ENCODE measurements around the gene RIN3. TPM values are rescaled to one million over a fixed set of nuclear protein-coding genes. Genes with fewer than 3 reads are reported as not detected.

The RIN3 gene, protein sequence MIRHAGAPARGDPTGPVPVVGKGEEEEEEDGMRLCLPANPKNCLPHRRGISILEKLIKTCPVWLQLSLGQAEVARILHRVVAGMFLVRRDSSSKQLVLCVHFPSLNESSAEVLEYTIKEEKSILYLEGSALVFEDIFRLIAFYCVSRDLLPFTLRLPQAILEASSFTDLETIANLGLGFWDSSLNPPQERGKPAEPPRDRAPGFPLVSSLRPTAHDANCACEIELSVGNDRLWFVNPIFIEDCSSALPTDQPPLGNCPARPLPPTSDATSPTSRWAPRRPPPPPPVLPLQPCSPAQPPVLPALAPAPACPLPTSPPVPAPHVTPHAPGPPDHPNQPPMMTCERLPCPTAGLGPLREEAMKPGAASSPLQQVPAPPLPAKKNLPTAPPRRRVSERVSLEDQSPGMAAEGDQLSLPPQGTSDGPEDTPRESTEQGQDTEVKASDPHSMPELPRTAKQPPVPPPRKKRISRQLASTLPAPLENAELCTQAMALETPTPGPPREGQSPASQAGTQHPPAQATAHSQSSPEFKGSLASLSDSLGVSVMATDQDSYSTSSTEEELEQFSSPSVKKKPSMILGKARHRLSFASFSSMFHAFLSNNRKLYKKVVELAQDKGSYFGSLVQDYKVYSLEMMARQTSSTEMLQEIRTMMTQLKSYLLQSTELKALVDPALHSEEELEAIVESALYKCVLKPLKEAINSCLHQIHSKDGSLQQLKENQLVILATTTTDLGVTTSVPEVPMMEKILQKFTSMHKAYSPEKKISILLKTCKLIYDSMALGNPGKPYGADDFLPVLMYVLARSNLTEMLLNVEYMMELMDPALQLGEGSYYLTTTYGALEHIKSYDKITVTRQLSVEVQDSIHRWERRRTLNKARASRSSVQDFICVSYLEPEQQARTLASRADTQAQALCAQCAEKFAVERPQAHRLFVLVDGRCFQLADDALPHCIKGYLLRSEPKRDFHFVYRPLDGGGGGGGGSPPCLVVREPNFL
- not detected in 2 replicates for total RNA-seq (2014; rRNA removed; shearing (Covaris generic))

DNA sequence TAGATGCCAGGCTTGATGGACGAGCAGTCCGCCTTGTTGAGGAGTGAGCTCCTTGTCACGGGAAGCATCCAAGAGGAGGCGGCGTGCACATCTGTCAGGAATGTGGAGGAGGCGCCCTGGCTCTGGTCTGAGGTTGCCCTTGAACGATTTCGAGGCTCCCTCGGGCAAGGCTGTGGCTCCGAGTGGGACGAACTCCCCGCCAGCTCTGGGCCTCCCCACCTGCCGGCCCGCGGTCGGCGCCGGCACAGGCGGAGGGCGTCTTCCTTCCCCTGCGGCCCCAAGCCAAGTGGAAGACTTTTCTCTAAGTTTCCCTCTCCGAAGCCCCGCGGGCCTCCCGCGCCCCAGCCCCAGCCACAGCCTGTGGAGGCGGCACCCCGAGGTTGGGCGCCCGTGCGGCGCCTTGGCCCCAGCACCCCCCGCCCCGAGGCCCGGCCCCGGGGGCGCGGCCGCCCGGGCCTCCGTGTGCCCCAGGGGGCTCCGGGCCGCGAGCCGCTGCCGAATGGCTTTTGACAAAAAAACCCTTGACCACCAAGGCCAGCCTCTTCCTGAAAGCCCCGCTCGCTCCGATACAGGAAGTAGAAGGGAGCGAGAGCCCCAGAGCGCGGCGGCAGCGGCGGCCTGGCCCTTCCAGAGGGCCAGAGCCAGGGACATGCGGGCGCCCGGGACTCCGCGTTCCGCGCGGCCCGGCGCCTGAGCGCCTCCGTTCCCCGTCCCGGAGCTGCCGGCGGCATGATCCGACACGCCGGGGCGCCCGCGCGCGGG, at the start of gene RIN3:
RIN3 (plus strand) TSS at position 578 of the 762 bp plus-strand sequence; CDS start at position 730, 152 bp downstream.
- Histone ChIP-seq H3K9me3 (replicated peaks) (no peaks in the 10 kb centered on the region), H3K27ac (no peak within 1 kb of the TSS), H3K27me3 (no peaks in the 10 kb centered on the region), H3K36me3 (no peaks in the 10 kb centered on the region), H3K4me3 (no peak within 1 kb of the TSS), H3K4me1 (no peaks in the 10 kb centered on the region)
- DNase-seq: no peak

DNA sequence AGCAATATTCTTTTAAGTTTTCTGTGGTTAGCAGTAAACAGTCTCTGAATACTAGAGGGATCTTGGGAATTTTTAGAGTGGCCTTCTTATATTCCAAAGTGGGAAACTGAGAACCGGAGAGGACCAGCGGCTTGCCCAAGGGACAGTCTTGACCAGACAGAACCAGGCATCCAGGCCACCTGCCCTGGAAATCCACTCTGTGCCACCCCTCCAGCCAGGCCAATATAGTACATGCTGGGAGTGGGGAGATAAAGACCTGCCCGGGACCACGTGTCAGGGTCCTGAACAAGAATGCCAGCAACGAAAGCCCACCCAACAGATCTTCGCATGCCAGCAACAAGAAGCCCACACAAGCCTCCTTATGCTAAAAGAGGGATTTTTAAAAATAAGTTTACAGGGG, 49.4 kb upstream of the RIN3 start:
- Histone ChIP-seq H3K4me3 (no peak overlapping the region), H3K27me3 (no peaks in the 10 kb centered on the region), H3K9me3 (replicated peaks) (no peaks in the 10 kb centered on the region), H3K4me1 (no peaks in the 10 kb centered on the region), H3K36me3 (no peaks in the 10 kb centered on the region), H3K27ac (no peak overlapping the region)
- DNase-seq: no peak

DNA sequence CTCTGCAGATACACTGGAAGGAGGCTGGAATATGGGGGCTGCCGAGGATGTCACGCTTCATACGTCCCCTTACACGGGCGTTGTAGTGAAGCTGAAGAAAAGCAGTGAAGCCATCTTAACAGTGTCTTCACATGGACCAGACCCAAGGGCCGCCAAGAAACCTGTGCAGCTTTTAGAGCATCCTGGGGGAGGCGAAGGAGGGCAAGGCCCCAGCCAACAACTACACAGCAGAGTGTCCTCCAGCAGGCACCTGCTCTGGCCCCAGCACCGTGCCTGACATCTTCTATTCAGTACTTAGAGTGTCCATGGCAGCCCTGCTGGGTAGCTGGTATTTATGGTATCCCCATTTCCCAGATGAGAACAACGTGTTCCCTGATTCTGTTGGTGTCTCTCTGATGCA, 48.9 kb upstream of the RIN3 start:
- Histone ChIP-seq H3K4me1 (no peaks in the 10 kb centered on the region), H3K9me3 (replicated peaks) (no peaks in the 10 kb centered on the region), H3K27me3 (no peaks in the 10 kb centered on the region), H3K4me3 (no peak overlapping the region), H3K27ac (no peak overlapping the region), H3K36me3 (no peaks in the 10 kb centered on the region)
- no peak for DNase-seq

DNA sequence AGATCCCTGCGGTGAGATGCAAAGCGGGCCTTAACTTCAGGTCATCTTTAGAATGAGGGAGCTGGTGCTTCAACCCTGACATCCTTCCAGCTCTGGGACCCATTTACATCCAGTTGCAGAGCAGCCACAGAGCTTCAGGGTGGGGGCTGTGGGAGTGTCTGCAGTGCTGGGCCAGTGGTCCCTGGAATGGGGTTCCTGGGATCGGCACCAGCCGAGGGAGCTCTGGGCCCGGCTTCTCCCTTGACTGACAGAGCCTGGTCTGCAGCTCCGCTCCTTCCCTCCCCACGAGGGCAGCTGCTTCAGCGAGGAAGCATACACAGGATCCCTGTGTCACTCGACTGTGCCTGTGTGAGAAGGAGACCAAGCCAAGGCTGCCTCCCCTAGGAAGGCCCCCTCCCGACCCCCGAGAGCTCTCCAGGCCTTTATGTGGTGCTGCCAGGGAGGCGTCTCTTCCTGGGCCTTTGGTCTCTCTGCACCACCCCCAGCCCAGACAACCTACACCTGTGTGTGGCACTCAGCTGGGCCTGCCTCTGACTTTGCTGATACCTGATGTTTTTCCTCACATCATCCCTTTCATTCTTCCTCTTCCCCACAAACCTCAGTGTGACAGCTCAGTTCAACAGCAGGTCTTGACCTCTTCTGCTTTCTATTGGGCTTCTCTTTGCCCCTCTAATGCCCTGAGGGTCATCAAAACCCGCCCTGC, 48.1 kb upstream of the RIN3 start:
- Histone ChIP-seq H3K27ac (no peak overlapping the region), H3K4me3 (no peak overlapping the region), H3K36me3 (no peaks in the 10 kb centered on the region), H3K9me3 (replicated peaks) (no peaks in the 10 kb centered on the region), H3K4me1 (no peaks in the 10 kb centered on the region), H3K27me3 (no peaks in the 10 kb centered on the region)
- DNase-seq: no peak

DNA sequence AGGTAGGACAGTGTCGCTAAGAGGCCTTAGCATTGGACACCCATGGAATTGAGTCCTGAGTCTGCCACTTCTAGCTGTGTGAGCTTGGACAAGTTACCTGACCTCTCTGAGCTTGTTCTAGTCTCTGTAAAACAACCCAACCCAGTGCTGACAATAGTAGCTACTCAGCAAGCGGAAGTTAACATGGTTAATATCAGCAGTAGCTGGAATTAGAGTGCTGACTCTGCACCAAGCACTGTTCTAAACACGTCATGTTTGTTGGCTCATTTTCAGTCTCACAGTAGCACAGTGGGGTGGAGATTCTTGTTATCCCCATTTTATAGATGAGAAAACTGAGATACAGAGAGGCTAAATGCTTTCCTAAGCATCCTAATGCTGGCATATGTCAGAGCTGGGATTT, 47.5 kb upstream of the RIN3 start:
- no peaks in the 10 kb centered on the region for H3K36me3 ChIP-seq
- H3K4me3 ChIP-seq: no peak overlapping the region
- DNase-seq: no peak
- H3K4me1 ChIP-seq: no peaks in the 10 kb centered on the region
- no peaks in the 10 kb centered on the region for H3K27me3 ChIP-seq
- no peak overlapping the region for H3K27ac ChIP-seq
- H3K9me3 ChIP-seq (replicated peaks): no peaks in the 10 kb centered on the region

DNA sequence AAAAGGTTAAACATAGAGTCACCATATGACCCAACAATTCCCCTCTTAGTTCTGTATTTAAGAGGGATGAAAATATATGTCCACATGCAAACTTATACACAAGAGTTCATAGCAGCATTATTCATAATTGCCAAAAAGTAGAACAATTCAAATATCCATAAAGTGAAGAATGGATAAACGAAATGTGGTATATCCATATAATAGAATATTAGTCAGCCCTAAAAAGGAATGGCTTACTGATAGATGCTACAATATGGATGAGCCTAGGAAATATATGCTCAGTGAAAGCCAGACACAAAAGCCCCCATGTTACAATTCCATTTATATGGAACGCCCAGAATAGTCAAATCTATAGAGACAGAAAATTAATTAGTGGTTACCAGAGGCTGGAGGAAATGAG, 44.1 kb upstream of the RIN3 start:
- Histone ChIP-seq H3K36me3 (no peaks in the 10 kb centered on the region), H3K4me1 (no peaks in the 10 kb centered on the region), H3K9me3 (replicated peaks) (no peaks in the 10 kb centered on the region), H3K27ac (no peak overlapping the region), H3K27me3 (no peaks in the 10 kb centered on the region), H3K4me3 (no peak overlapping the region)
- no peak for DNase-seq

DNA sequence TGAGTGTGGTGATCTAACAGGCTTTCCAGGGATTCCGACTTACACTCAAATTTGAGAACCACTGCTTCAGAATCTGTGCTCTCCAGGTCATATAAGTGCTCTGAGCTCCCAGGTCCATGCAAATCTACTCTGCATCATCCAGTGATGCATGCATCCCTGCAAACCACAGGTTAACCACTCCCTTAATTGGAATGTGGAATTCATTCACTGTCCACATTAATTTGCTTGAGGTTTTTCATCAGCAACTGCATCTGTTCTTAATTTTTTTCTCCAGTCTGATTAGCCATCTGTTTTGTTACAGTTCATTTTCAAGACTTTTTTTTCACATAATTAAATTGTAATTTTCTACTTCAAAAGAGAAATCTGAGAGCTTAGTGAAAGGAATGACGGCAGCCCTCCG, 43.4 kb upstream of the RIN3 start:
- Histone ChIP-seq H3K9me3 (replicated peaks) (no peaks in the 10 kb centered on the region), H3K4me1 (no peaks in the 10 kb centered on the region), H3K36me3 (no peaks in the 10 kb centered on the region), H3K4me3 (no peak overlapping the region), H3K27me3 (no peaks in the 10 kb centered on the region), H3K27ac (no peak overlapping the region)
- DNase-seq: no peak

DNA sequence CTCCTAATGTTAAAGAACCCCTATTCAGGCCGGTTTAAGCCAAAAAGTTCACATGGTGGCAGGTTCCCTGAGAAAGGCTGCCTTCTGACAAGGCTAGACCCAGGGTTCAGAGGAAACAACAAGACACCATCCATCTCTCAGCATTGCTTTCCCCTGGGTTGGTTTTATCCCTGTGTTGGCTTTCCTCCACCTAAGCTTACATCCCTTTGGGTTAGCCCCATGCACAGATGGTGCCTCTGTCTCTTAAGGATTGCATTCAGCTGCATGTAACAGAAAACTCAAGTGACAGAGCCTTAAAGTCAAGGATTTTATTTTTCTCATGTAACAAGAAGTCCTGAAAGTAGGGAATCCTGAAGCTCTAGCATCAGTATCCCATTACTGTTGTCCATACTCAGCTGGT, 42.8 kb upstream of the RIN3 start:
- no peak for DNase-seq
- Histone ChIP-seq H3K27me3 (no peaks in the 10 kb centered on the region), H3K4me3 (no peak overlapping the region), H3K36me3 (no peaks in the 10 kb centered on the region), H3K4me1 (no peaks in the 10 kb centered on the region), H3K27ac (no peak overlapping the region), H3K9me3 (replicated peaks) (no peaks in the 10 kb centered on the region)

DNA sequence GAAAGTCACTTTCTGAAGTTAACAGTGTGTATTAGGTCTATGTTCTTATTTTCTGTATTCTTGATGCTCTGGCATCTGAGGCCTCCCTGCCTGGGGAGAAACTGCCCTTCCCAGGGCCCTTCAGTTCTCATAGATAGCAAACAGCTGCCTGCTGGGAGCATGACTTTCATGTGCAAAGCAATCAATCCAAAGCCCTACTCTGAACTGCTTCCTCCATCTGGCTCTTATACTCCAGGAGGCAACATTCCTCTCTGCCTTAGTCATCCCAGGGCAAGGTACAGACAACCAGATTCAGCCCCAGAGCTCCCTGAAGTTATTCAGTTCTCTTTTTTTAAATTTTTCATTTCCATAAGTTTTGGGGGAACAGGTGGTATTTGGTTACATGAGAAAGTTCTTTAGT, 41.7 kb upstream of the RIN3 start:
- no peaks in the 10 kb centered on the region for H3K9me3 ChIP-seq (replicated peaks)
- no peaks in the 10 kb centered on the region for H3K27me3 ChIP-seq
- H3K27ac ChIP-seq: no peak overlapping the region
- no peak overlapping the region for H3K4me3 ChIP-seq
- H3K4me1 ChIP-seq: no peaks in the 10 kb centered on the region
- no peaks in the 10 kb centered on the region for H3K36me3 ChIP-seq
- DNase-seq: peak in 1 of 2 experiments; percentile 16

DNA sequence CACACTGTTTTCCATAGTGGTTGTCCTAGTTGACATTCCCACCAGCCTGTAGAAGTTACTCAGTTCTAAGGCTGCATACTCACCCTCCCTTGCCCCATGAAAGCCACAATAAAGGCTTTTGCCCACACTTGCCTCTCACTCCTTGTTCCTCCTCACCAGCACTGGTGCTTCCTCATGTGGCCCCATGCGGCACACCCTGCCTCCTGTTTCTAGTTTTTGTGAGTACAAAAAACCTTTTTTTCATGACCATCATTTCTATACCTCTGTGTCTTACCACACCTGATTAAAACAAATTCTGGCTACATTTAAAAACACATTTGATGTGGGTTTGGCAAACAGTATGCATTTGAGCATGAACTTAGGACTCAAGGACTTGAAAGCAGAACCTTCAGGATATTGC, 40.7 kb upstream of the RIN3 start:
- no peak overlapping the region for H3K27ac ChIP-seq
- no peaks in the 10 kb centered on the region for H3K9me3 ChIP-seq (replicated peaks)
- no peaks in the 10 kb centered on the region for H3K36me3 ChIP-seq
- DNase-seq: no peak
- H3K4me1 ChIP-seq: no peaks in the 10 kb centered on the region
- no peaks in the 10 kb centered on the region for H3K27me3 ChIP-seq
- H3K4me3 ChIP-seq: no peak overlapping the region

DNA sequence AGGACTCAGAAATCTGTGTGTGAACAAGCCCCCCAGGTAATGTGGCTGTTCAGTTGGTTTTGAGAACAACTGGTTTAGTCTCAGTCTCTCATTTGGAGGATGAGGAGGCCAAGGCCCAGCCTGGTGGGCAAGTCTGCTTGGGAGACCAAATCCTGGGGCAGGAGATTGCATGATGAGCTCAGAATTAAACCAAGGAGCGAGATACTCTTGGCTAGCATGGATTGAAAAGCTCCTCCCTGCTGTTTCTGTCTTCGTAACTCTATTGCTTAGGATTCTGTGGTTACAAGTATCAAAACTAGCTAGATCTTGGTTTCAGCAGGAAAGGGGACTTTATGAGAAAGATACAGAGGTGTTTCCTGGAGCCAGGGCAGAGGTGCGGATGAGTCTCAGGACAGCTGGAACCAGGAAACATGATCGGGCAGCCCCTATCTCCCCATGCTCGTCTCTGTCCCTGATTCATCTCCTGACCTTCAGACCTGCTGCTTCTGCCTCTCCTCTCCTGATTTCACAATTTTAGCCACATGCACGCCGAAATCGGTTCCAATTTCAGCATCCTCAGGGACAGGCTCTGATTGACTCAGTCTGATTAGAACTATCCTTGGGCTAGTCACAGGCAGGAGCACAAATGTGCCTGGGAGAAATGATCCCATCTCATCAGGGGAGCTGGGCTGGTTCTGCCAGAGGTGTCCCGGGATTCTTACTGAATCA, 40.2 kb upstream of the RIN3 start:
- no peaks in the 10 kb centered on the region for H3K4me1 ChIP-seq
- DNase-seq: no peak
- no peaks in the 10 kb centered on the region for H3K27me3 ChIP-seq
- no peaks in the 10 kb centered on the region for H3K36me3 ChIP-seq
- H3K9me3 ChIP-seq (replicated peaks): no peaks in the 10 kb centered on the region
- H3K4me3 ChIP-seq: no peak overlapping the region
- H3K27ac ChIP-seq: no peak overlapping the region

DNA sequence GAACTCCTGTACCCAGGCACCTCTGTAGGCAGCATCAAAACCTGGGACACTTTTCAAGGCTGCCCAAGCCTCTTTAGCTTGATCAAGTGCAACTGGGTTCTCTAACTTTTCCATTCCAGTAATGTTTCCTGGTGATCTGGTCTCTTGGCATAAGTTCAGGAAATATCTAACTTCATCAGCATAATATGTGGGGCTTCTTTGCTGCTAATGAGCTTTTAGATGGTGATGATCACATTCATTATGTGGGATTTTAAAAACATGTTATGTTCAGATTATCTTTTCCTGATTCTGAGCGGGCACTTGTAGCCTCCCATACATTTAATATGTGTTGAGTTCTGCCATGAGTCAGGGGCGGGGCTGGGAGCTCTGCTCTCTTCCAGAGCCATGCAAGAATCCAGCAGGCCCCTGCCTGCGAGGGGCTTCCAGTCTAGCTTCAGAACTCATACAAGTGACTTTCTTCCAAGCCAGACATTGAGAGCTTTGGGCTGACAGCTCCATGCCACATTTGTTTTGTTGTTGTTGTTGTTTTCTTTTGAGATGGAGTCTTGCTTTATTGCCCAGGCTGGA, 39.5 kb upstream of the RIN3 start:
- Histone ChIP-seq H3K27me3 (no peaks in the 10 kb centered on the region), H3K27ac (no peak overlapping the region), H3K36me3 (no peaks in the 10 kb centered on the region), H3K4me3 (no peak overlapping the region), H3K9me3 (replicated peaks) (no peaks in the 10 kb centered on the region), H3K4me1 (no peaks in the 10 kb centered on the region)
- no peak for DNase-seq

DNA sequence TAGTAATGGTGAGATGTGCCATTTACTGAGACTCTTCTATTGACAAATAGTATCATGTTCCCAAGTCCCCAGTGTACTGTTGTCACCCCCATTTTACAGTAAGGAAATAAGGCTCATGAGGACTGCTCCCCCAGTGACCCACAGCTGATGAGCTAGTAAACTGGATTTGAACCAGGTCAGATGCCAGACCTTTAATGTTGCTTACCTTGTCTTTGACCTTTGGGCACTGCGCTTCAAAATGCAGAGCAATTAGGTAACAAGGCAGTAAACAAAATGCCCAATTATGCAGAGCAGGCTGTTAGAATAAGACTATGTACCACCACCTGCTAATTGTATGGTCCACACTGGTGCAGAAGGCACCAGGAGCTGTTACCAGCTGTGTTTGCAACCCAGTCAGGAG, 38.5 kb upstream of the RIN3 start:
- H3K4me1 ChIP-seq: no peaks in the 10 kb centered on the region

More for the DNA sequence above, 38.5 kb upstream of the RIN3 start:
- H3K9me3 ChIP-seq (replicated peaks): no peaks in the 10 kb centered on the region
- no peaks in the 10 kb centered on the region for H3K36me3 ChIP-seq
- no peak overlapping the region for H3K27ac ChIP-seq
- no peak overlapping the region for H3K4me3 ChIP-seq
- H3K27me3 ChIP-seq: no peaks in the 10 kb centered on the region
- DNase-seq: no peak
